HepG2 (cell line): ENCODE results near the gene VWA3A. TPM values are rescaled to one million over a fixed set of nuclear protein-coding genes. Genes with fewer than 3 reads are reported as not detected.

Experiments
- ARNT ChIP-seq: fragments of 450-650 bp; IDR thresholded peaks from 2 replicates; pipeline ENCODE4 v1.6.1; 2017
- ATF7 ChIP-seq, 2 experiments: fragments of 450-650 bp in 1 of 2; sonication (generic) in 1 of 2; formaldehyde crosslinking in 1 of 2; IDR thresholded peaks; 2 replicates each; pipeline versions ENCODE4 v1.4.0 to v1.6.1; 2016 to 2020; ENCODE audit warnings: antibody characterized with exemption in 1 of 2, mild to moderate bottlenecking in 1 of 2, missing genetic modification reagents in 1 of 2
- CBX2 ChIP-seq, 2 experiments: fragments of 200-600 bp in 1 of 2; sonication (generic); formaldehyde crosslinking in 1 of 2; IDR thresholded peaks; 2 replicates each; pipeline versions ENCODE4 v1.7.0 to v1.8.1; 2018 to 2022; ENCODE audit warnings: low read depth in 2 of 2, low read length in 1 of 2, mild to moderate bottlenecking in 1 of 2, missing genetic modification reagents in 1 of 2
- GPBP1L1 ChIP-seq: sonication (generic); formaldehyde crosslinking; IDR thresholded peaks from 2 replicates; pipeline ENCODE4 v1.5.0; 2020; ENCODE audit warnings: mild to moderate bottlenecking, missing genetic modification reagents
- HIC2 ChIP-seq: sonication (generic); formaldehyde crosslinking; IDR thresholded peaks from 2 replicates; pipeline ENCODE4 v1.9.0; 2022; ENCODE audit warnings: low read depth, missing genetic modification reagents
- NFATC3 ChIP-seq: sonication (generic); formaldehyde crosslinking; IDR thresholded peaks from 2 replicates; pipeline ENCODE4 v1.5.1; 2020; ENCODE audit warnings: mild to moderate bottlenecking, missing genetic modification reagents
- NPAS2 ChIP-seq: sonication (generic); formaldehyde crosslinking; IDR thresholded peaks from 2 replicates; pipeline ENCODE4 v1.8.0; 2022; ENCODE audit warnings: mild to moderate bottlenecking, missing genetic modification reagents, borderline replicate concordance
- NR2F6 ChIP-seq, 2 experiments: IDR thresholded peaks; 2 replicates each; pipeline ENCODE4 v1.6.1; 2016; ENCODE audit warnings: antibody characterized with exemption in 1 of 2, mild to moderate bottlenecking in 1 of 2
- PAF1 ChIP-seq: IDR thresholded peaks from 2 replicates; pipeline ENCODE4 v1.6.1; 2016; ENCODE audit warnings: missing genetic modification reagents, missing compliant biosample characterization
- SATB2 ChIP-seq: sonication (generic); formaldehyde crosslinking; IDR thresholded peaks from 2 replicates; pipeline ENCODE4 v1.5.0; 2020; ENCODE audit warnings: missing genetic modification reagents
- TIGD3 ChIP-seq: sonication (generic); formaldehyde crosslinking; IDR thresholded peaks from 2 replicates; pipeline ENCODE4 v1.5.1; 2020; ENCODE audit warnings: mild to moderate bottlenecking, missing genetic modification reagents, borderline replicate concordance
- ZC3H13 ChIP-seq: sonication (generic); formaldehyde crosslinking; IDR thresholded peaks from 2 replicates; pipeline ENCODE4 v1.8.1; 2023; ENCODE audit warnings: mild to moderate bottlenecking, missing genetic modification reagents, moderate library complexity
- ZHX2 ChIP-seq, 2 experiments: sonication (generic) in 1 of 2; formaldehyde crosslinking in 1 of 2; IDR thresholded peaks; 2 replicates each; pipeline versions ENCODE4 v1.6.1 to v1.9.0; 2014 to 2022; ENCODE audit warnings: antibody characterized with exemption in 1 of 2, borderline replicate concordance in 1 of 2, inconsistent platforms in 1 of 2, low read depth in 1 of 2, missing genetic modification reagents in 1 of 2
- ZIK1 ChIP-seq: sonication (generic); formaldehyde crosslinking; IDR thresholded peaks from 2 replicates; pipeline ENCODE4 v1.5.0; 2020; ENCODE audit warnings: mild to moderate bottlenecking, low read depth, missing genetic modification reagents, borderline replicate concordance
- ZNF629 ChIP-seq: sonication (generic); formaldehyde crosslinking; conservative IDR thresholded peaks from 2 replicates; pipeline ENCODE4 v1.5.0; 2020; ENCODE audit warnings: missing genetic modification reagents
- ZNF75D ChIP-seq: sonication (generic); formaldehyde crosslinking; IDR thresholded peaks from 2 replicates; pipeline ENCODE4 v1.8.1; 2023; ENCODE audit warnings: missing genetic modification reagents, mild to moderate bottlenecking, borderline replicate concordance
- ZNF761 ChIP-seq: sonication (generic); formaldehyde crosslinking; conservative IDR thresholded peaks from 2 replicates; pipeline ENCODE4 v1.4.0; 2020; ENCODE audit warnings: mild to moderate bottlenecking, missing genetic modification reagents
- ZNF777 ChIP-seq: sonication (generic); formaldehyde crosslinking; IDR thresholded peaks from 2 replicates; pipeline ENCODE4 v1.4.0; 2020; ENCODE audit warnings: missing genetic modification reagents
- polyA plus RNA-seq, 8 experiments: library from polyadenylated mRNA; depleted of rRNA in 3 of 8; stranded (reverse) in 7 of 8; unstranded in 1 of 8; fragments of >200 nt; fragmentation: Illumina TruSeq in 4 of 8; extraction: Trizol in 4 of 8; gene quantifications; 2 replicates each; pipeline versions ENCODE4 v1.2.1 to v1.2.3, GENCODE V29; 2011 to 2016; ENCODE audit warnings: low read depth in 4 of 8, missing spikeins in 1 of 8, mixed read lengths in 1 of 8; ENCODE audit not compliant: insufficient read depth in 1 of 8
- total RNA-seq, 5 experiments: library from RNA; depleted of rRNA; stranded (reverse); fragments of >200 nt; fragmentation: Illumina TruSeq; extraction: Trizol; gene quantifications; 2 replicates each; pipeline ENCODE4 v1.2.3, GENCODE V29; 2016; ENCODE audit warnings: low read depth in 1 of 5

Gene VWA3A
- total and polyA plus RNA-seq, 2 of the 13 experiments (the other 11 are each of a cell fraction or from before 2014, with no cell fraction given), result 0.03 to 0.07 TPM

- TF ChIP-seq TIGD3 (CRISPR knock-in tag) (no peak), ZIK1 (no peak; the same call in none of the 2 replicates), PAF1 (no peak), ZC3H13 (CRISPR knock-in tag) (peak; percentile 82; the same call in 1 of the 2 replicates), SATB2 (no peak), NR2F6 (IDR thresholded peaks at IDR 0.05) (no peak), NR2F6 (CRISPR knock-in tag; IDR thresholded peaks at IDR 0.05) (no peak), ZNF761 (CRISPR knock-in tag) (no peak), NPAS2 (CRISPR knock-in tag) (no peak), ARNT (no peak), ZNF777 (no peak), ZHX2 (IDR thresholded peaks at IDR 0.05; ENCODE audit: low read depth) (no peak), ZHX2 (CRISPR knock-in tag; IDR thresholded peaks at IDR 0.05; ENCODE audit: borderline replicate concordance) (no peak; the same call in 1 of the 2 replicates), NFATC3 (CRISPR knock-in tag) (no peak), ATF7 (IDR thresholded peaks at IDR 0.05) (no peak), ATF7 (CRISPR knock-in tag; IDR thresholded peaks at IDR 0.05) (no peak), CBX2 (IDR thresholded peaks at IDR 0.05; ENCODE audit: low read depth, low read length) (0 out of 2 replicates have a peak, but pooled peaks have one; percentile 41), CBX2 (CRISPR knock-in tag; IDR thresholded peaks at IDR 0.05; ENCODE audit: low read depth) (no peak), HIC2 (no peak), ZNF629 (CRISPR knock-in tag) (no peak), GPBP1L1 (CRISPR knock-in tag) (no peak), ZNF75D (CRISPR knock-in tag) (no peak)
Measured at GRCh38 chr16:22191532-22192260, 99.4 kb downstream of the VWA3A start (continued).
